ENCODE measurements around the gene EPHA4. TPM values are rescaled to one million over a fixed set of nuclear protein-coding genes. Genes with fewer than 3 reads are reported as not detected.

EPHA4 gene
- total RNA-seq, 1 experiment from 2014 or later = 5.4 TPM

DNA sequence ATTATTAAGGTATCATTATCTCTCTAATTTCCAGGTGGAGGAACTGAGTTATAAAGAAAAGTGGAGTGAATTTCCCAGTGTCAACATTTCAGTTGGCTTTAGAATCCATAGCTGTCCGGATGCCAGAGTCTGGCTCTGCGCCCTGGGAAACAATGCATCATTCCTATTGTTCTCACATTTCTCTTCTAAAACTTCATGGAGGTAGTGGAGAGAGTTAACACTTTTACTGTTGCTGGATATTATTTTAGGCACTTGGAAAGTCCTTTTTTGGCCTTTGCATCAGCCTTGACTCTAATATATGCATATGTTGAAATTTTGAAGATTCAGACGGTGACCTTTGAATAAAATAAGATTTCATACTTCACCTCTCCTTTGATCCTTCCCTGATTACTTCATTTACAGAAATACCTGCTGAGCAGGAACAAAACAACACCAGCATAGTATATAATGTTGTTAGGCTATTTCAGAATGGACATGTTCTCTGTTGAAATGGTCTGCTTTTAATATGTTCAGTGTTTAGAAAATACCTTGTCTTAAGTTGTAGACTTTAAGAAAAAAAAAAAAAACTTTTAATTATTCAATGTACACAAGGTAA is 148.8 kb downstream of the EPHA4 start:
- Histone ChIP-seq H3K27me3 (no peaks in the 10 kb centered on the region), H3K4me3 (no peak overlapping the region), H3K9me3 (no peaks in the 10 kb centered on the region), H3K36me3 (no peaks in the 10 kb centered on the region)
- peak; percentile 68 for DNase-seq

DNA sequence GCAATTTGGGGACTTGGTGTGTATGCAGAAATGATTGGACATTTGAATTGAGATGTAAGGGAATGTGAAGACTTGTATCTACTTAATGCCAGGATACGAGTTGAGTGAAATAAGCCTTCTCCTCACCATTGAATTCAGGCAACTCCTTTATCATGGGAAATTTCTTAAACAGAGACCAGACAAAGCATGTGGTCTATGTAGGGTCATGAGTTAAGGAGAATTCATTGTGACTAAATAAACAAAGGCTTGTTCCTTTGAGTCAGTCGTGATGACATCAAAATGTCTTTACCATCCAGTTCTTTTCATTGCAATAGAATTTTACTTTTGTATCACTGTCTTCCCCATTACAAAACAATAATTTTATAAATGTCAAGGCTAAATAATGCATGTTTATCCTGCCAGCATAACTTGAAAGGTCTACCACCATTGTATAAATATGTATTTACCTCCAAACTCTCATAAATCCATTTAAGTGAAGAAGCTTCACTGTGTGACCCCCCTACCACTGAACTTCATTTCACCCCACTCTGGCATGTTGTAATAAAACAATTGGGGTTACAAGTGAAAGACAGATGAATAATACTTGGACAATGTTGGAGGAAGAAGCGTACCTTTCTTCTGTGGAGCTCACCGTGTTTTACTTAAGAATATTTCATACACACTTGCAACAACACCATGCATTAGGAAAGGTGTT is 149.4 kb downstream of the EPHA4 start:
- no peak for DNase-seq
- H3K4me3 ChIP-seq = no peak overlapping the region
- no peaks in the 10 kb centered on the region for H3K36me3 ChIP-seq
- no peaks in the 10 kb centered on the region for H3K9me3 ChIP-seq
- H3K27me3 ChIP-seq = no peaks in the 10 kb centered on the region

DNA sequence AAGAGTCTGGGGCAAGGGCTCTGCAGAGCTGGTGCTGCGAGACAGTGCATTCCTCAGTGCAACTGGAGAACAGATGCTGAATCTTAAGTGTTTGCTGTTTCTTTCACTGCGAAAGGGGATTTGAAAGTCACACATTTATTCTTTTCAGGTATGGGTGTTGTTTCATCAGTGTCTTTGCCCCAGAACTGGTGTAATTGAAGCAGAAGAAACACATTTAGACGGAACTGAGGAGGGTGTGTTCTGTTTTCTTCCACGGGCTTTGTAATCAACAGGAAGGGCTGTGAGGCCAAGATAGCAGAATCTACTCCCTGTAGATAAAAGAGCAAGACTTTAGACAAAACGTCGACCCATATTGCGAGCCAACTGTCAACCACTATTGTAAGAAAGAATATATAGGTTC is 151.9 kb downstream of the EPHA4 start:
- Histone ChIP-seq H3K36me3 (no peaks in the 10 kb centered on the region), H3K27me3 (no peaks in the 10 kb centered on the region), H3K9me3 (no peaks in the 10 kb centered on the region), H3K4me3 (no peak overlapping the region)
- no peak for DNase-seq

DNA sequence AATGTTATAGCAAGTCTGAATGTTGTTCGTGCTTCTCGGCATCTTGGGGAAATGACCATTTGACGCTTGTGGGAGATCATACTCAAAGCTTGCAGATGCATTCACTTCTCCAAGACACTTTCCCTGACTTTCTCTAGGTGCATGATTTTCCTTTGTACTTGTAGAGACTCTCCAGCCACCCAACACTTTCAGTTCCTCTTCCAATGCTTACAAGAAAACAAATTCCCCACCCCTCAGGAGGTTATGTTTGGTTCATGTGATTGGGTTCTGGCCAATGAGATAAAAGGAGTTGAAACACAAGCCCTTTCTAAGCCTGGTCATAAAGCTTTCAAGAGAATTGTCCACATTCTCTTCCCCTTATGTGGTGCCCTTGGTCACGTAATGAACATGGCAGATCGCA is 156.3 kb downstream of the EPHA4 start:
- Histone ChIP-seq H3K4me3 (no peak overlapping the region), H3K36me3 (no peaks in the 10 kb centered on the region), H3K9me3 (no peaks in the 10 kb centered on the region), H3K27me3 (no peaks in the 10 kb centered on the region)
- DNase-seq = no peak

DNA sequence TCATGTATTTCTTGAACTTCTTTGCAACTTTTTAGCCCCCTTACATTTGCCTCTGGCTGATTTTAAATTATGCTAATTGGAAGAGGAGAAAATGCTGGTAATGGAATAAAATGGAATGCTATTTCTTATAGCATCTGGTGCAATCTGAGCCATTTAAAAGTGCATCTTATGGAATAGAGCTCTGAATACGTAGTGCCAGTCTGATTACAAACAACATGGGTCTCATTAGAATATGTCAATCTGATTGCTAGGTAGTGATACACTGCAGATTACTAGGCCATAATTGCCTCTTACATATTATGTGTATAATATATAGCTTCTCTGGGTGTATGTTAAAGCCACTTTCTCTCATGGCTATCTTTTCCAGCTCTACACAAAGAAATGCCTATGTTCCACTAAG is 159.1 kb downstream of the EPHA4 start:
- Histone ChIP-seq H3K9me3 (no peaks in the 10 kb centered on the region), H3K4me3 (no peak overlapping the region), H3K36me3 (no peaks in the 10 kb centered on the region), H3K27me3 (no peaks in the 10 kb centered on the region)
- DNase-seq = no peak

DNA sequence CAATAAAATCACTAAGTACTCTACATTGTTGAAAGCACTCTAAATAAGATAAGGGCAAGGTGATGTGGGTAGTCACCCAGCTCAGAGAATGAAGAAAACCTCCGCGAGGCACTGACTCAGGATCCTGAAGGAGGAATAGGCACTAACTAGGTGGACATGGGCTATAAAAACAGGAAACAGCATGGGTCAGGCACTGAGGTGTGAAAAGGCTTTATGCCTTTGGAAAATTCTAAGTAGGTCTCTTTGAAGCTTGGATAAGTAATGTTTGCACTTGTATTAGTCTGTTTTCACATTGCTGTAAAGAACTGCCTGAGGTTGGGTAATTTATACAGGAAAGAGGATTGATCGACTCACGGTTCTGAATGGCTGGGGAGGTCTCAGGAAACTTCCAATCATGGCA is 161.6 kb downstream of the EPHA4 start:
- Histone ChIP-seq H3K27me3 (no peaks in the 10 kb centered on the region), H3K36me3 (no peaks in the 10 kb centered on the region), H3K9me3 (no peaks in the 10 kb centered on the region), H3K4me3 (no peak overlapping the region)
- no peak for DNase-seq

DNA sequence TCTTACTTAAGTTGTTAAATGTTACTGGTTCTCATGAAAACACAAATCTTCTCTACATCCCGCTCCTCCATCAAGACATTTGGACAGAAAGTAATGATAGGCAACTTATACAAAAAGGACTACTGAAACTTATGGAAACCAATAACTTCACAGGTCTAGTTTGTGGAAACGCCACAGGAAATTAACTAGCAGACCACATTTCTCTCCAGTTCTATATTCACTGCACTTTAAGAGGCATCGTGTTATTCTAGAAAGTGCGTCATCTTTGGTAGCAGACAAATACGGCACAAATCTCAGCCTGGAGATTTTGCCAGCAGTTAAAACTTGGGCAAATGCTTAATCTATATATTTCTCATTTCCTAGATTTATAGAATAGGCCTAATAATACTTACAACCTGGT is 164.3 kb downstream of the EPHA4 start:
- Histone ChIP-seq H3K27me3 (no peaks in the 10 kb centered on the region), H3K4me3 (no peak overlapping the region), H3K9me3 (no peaks in the 10 kb centered on the region), H3K36me3 (no peaks in the 10 kb centered on the region)
- no peak for DNase-seq

DNA sequence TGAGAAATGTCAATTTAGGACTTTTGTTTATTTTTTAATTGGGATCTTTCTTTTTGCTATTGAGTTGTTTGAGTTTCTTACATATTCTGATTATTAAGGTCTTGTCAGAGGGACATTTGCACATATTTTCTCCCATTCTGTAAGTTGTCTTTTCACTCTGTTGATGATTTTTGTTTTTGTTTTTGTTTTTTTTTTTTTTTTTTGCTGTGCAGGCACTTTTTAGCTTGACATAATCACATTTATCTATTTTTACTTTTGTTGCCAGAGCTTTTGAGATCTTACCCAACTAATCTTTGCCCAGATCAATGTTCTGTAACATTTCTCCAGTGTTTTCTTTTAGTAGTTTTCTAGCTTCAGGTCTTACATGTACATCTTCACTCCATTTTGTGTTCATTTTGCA is 166.6 kb downstream of the EPHA4 start:
- no peaks in the 10 kb centered on the region for H3K27me3 ChIP-seq
- no peaks in the 10 kb centered on the region for H3K36me3 ChIP-seq
- no peak overlapping the region for H3K4me3 ChIP-seq
- no peaks in the 10 kb centered on the region for H3K9me3 ChIP-seq
- DNase-seq = no peak

DNA sequence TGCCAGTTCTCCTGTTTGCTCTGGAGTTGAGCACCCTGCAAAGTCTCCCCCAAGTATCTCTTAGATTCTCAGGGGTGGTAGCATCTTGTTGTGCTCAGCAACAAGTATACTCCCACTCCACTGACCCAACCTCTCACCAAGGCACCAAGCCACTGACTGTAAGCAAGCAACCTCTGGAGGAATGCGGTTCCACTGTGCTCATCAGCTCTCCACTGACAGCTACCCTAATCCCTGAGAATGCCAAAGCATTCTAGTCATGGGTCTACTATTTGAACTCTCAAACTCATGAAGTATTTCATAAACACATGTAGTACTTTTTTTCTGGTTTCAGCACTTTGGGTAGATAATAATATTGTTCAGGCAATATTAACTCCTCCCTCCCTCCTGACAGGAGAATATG is 170.0 kb downstream of the EPHA4 start:
- H3K4me3 ChIP-seq = no peak overlapping the region
- H3K36me3 ChIP-seq = no peaks in the 10 kb centered on the region
- H3K27me3 ChIP-seq = no peaks in the 10 kb centered on the region
- H3K9me3 ChIP-seq = no peaks in the 10 kb centered on the region; the same call in 1 of the 2 replicates
- peak; percentile 48 for DNase-seq

DNA sequence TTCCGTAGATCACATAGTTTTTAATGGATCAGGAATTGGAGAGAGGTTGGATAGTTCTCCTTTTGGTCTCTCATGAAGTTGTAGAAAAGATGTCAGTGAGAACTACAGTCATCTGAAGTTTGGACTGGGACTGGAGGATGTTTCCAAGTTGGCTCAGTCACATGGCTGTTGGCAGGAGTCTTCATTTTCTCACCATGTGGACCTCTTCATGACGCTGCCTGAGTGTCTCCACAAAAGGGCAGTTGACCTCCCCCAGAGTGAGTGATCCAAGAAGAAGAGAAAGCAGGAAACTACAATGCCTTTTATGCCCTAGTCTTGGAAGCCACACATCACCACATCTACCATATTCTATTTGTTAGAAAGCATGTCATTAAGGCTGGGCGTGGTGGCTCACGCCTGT is 171.7 kb downstream of the EPHA4 start:
- DNase-seq = peak; percentile 51
- no peaks in the 10 kb centered on the region for H3K36me3 ChIP-seq
- H3K27me3 ChIP-seq = no peaks in the 10 kb centered on the region
- H3K4me3 ChIP-seq = no peak overlapping the region
- no peaks in the 10 kb centered on the region; the same call in 1 of the 2 replicates for H3K9me3 ChIP-seq

DNA sequence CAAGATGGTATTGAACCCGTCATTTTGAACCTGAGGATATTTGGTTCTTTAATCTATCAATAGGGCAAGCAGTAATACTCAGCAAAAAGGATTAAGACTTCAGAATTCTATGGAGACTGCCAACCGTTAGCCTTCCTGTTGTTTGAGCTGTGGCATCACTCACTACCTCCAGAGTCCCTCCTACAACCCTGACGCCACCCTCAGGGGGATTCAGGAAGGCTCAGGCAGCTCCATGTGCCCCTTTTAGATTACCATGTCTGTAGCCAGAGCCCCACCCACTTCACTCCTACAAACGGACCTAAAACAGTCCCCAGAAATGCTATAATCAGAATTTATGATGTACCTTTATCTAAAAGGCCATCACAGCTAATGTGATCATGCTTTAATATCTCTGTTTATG is 172.9 kb downstream of the EPHA4 start:
- Histone ChIP-seq H3K4me3 (no peak overlapping the region), H3K9me3 (no peaks in the 10 kb centered on the region; the same call in 1 of the 2 replicates), H3K27me3 (no peaks in the 10 kb centered on the region), H3K36me3 (no peaks in the 10 kb centered on the region)
- DNase-seq = no peak

DNA sequence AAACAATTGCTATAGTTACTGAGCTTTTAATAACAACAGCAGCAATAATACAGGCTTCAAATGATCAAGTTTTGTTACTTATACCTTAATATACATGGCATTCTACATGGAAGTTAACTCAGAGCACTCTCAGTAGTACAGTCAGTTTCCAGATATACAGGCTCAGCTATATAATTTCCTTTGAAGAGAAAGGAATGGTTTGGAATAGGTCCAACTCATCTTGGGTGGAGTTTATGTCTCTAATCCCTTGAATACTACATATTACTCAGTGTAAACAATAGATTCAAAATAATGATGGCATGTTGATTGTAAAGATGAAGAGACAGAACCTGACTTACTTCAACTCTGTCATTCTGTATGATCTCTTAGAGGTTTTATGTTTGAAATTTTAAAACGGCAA is 174.9 kb downstream of the EPHA4 start:
- Histone ChIP-seq H3K4me3 (no peak overlapping the region), H3K36me3 (no peaks in the 10 kb centered on the region), H3K9me3 (no peaks in the 10 kb centered on the region; the same call in 1 of the 2 replicates), H3K27me3 (no peaks in the 10 kb centered on the region)
- no peak for DNase-seq

DNA sequence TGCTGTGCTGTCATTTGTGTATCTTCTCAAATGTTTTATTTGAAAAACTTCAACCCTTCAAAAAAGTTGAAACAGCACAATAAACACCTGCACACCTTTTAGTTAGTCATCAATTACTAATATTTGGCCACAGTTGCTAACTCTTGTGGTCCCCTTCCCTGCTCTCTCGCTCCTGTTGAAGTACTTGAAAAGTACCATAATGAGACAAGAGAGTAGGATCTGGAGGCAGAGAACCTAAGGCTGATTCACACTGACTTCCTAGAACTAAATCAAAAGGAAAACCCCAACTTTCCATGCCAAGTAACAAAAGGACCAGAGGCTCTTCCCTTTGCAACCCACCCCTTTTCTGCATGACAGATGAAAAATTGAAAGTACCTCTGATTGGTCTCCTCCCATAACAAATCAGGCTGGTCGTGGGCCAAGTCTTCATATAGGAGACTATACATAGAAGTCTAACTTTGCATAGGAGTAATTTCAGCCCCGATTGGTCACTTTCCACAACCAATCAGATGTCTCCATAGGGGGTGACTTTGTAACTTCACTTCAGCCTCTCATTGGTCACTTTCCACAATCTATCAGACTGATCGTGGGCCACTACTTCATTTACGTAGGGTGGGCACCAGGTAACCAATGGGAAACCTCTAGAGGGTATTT is 179.7 kb downstream of the EPHA4 start:
- Histone ChIP-seq H3K4me3 (no peak overlapping the region), H3K27me3 (no peaks in the 10 kb centered on the region), H3K36me3 (no peaks in the 10 kb centered on the region), H3K9me3 (no peaks in the 10 kb centered on the region)
- no peak for DNase-seq

DNA sequence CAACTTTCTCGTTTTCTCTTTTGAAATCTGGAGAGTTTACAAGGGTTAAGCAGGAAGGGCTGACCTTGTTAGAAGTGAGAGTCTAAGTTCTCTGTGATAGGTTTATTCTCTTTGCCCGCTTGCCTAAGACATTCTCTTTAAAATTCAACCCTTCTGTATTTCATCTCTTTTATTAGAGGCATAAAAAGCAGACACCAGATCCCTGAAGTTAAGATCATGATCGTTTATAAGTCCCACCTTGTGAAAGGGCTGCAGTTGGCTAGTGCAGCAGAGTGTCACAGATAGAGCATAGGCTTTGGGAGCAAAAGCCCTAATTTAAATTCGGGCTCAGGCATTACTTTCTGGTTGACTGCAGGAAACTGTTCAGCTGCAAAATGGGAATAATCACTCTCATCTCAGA is 181.2 kb downstream of the EPHA4 start:
- Histone ChIP-seq H3K27me3 (no peaks in the 10 kb centered on the region), H3K36me3 (no peaks in the 10 kb centered on the region)
- no peak for DNase-seq

DNA sequence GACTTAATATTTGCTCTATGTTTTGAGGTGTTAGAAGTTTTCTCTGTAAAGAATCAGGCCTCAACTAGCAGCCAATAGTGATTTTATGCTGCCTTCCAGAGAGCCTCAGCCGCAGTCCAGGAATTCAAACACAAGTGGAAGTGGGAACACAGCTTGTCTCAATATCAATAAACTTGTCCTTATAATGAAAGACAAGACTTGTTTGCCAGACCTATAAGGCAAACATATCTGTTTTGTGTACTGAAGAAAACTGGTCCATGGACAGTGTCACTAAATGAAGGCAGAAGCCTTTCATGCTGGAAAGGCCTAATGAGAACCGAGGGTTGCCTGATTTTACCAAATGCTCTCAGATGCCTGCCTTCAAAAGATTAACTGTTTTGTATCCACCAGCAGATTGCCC is 182.2 kb downstream of the EPHA4 start:
- H3K4me3 ChIP-seq = no peak overlapping the region
- H3K9me3 ChIP-seq = no peaks in the 10 kb centered on the region
- no peaks in the 10 kb centered on the region for H3K27me3 ChIP-seq
- no peak for DNase-seq
- H3K36me3 ChIP-seq = no peaks in the 10 kb centered on the region

More for the DNA sequence above, 181.2 kb downstream of the EPHA4 start:
- no peaks in the 10 kb centered on the region for H3K9me3 ChIP-seq
- no peak overlapping the region for H3K4me3 ChIP-seq

DNA sequence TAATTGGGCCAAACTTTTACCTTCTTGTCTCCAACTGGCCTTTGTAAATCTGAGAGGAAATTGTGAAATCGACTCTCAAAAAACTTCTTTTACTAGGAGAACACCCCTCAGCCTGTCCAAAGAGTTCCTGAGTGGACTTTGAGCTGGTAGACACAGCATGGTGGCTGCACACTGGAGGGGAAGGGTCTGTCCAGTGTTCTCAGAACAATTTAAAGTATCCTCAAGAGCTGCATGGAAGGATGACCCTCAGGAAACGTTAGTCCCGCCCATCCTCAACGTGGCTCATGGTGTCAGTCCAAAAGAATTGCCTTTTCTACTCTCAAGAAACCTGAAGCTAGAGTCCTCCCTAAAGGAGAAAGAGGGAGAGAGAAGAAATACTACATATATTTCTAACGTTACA is 182.7 kb downstream of the EPHA4 start:
- no peak overlapping the region for H3K4me3 ChIP-seq
- no peaks in the 10 kb centered on the region for H3K9me3 ChIP-seq
- H3K36me3 ChIP-seq = no peaks in the 10 kb centered on the region
- H3K27me3 ChIP-seq = no peaks in the 10 kb centered on the region
- no peak for DNase-seq

DNA sequence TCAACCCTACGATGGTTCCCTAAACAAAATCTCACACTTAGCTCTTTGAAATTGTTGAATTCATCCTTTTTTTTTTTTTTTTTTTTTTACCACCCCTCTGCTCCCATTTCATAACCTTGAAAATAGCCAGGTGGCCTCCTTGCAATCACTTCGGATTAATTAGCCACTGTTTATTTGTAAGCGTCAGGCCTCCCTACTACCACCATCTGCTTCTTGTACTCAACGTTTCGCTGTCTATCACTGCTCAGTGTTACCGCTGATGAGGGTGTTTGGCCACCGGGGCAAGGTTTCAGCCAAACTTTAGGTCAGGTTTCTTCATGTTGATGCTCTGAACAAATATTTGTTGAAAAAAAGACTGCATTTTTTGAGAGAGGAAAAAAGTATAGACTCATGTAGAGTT is 183.2 kb downstream of the EPHA4 start:
- Histone ChIP-seq H3K36me3 (no peaks in the 10 kb centered on the region), H3K27me3 (no peaks in the 10 kb centered on the region), H3K9me3 (no peaks in the 10 kb centered on the region; the same call in 1 of the 2 replicates), H3K4me3 (no peak overlapping the region)
- no peak for DNase-seq

DNA sequence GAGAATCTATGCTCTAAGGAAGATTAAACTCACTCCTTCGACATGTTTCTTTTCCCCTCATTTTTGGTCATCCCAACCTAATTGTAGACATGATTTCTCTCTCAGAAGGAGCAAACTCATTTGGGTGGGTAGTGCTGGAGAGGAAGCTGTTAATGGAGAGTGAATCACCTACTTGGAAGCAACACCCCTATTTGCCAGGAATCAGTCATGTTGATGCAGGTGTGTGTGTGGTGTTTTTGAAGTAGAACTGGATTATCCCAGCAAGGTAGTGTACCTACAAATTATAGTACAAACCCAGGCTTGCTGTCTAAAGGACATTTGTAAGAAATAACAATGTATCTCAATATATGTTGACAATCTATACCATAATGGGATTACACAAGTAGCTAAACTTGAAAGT is 186.4 kb downstream of the EPHA4 start:
- Histone ChIP-seq H3K9me3 (no peaks in the 10 kb centered on the region; the same call in 1 of the 2 replicates), H3K4me3 (no peak overlapping the region), H3K36me3 (no peaks in the 10 kb centered on the region), H3K27me3 (no peaks in the 10 kb centered on the region)
- DNase-seq = no peak
